H9 (cell line): ENCODE results near the gene RNF31. TPM values are rescaled to one million over a fixed set of nuclear protein-coding genes. Genes with fewer than 3 reads are reported as not detected.

ENCODE experiments used
- DNase-seq: peaks from one replicate; pipeline ENCODE4 v3.0.0-alpha.2; 2017
- H2AFZ ChIP-seq: one replicate; pipeline ENCODE4 v1.6.1; 2013; ENCODE audit warnings: mild to moderate bottlenecking, low read length, control low read depth, moderate library complexity
- H2AK5ac ChIP-seq: 2 replicates; pipeline ENCODE4 v1.6.1; 2013; ENCODE audit warnings: low read length, control low read depth, mixed read lengths; ENCODE audit not compliant: insufficient read length
- H2BK120ac ChIP-seq: one replicate; pipeline ENCODE4 v1.6.1; 2013; ENCODE audit warnings: low read depth, mild to moderate bottlenecking, low read length, control low read depth, inconsistent platforms; ENCODE audit not compliant: poor library complexity, severe bottlenecking
- H2BK12ac ChIP-seq: 2 replicates; pipeline ENCODE4 v1.6.1; 2013; ENCODE audit warnings: low read length, control low read depth, mixed read lengths, low read depth; ENCODE audit not compliant: insufficient read length
- H2BK15ac ChIP-seq: 2 replicates; pipeline ENCODE4 v1.6.1; 2013; ENCODE audit warnings: low read depth, low read length, control low read depth
- H2BK20ac ChIP-seq: one replicate; pipeline ENCODE4 v1.6.1; 2013; ENCODE audit warnings: low read depth, mild to moderate bottlenecking, low read length, control low read depth, inconsistent platforms; ENCODE audit not compliant: poor library complexity, severe bottlenecking
- H2BK5ac ChIP-seq: 2 replicates; pipeline ENCODE4 v1.6.1; 2013; ENCODE audit warnings: low read length, control low read depth, mixed read lengths; ENCODE audit not compliant: insufficient read length
- H3K14ac ChIP-seq: 2 replicates; pipeline ENCODE4 v1.6.1; 2013; ENCODE audit warnings: low read length, control low read depth; ENCODE audit not compliant: insufficient read depth
- H3K18ac ChIP-seq: 2 replicates; pipeline ENCODE4 v1.6.1; 2013; ENCODE audit warnings: low read depth, mild to moderate bottlenecking, mixed read lengths, low read length, control low read depth; ENCODE audit not compliant: insufficient read length
- H3K23ac ChIP-seq: 2 replicates; pipeline ENCODE4 v1.6.1; 2013; ENCODE audit warnings: low read length, control low read depth, mixed read lengths, low read depth; ENCODE audit not compliant: insufficient read length
- H3K23me2 ChIP-seq: 2 replicates; pipeline ENCODE4 v1.6.1; 2013; ENCODE audit warnings: low read depth, mild to moderate bottlenecking, mixed read lengths, low read length, control low read depth; ENCODE audit not compliant: insufficient read length, poor library complexity, severe bottlenecking
- H3K27ac ChIP-seq: 2 replicates; pipeline ENCODE4 v1.5.1; 2013; ENCODE audit warnings: low read length, control low read depth, mixed read lengths, low read depth; ENCODE audit not compliant: insufficient read length
- H3K27me3 ChIP-seq: 2 replicates; pipeline ENCODE4 v1.6.1; 2013; ENCODE audit warnings: low read length, control low read depth, inconsistent platforms; ENCODE audit not compliant: insufficient read depth
- H3K4ac ChIP-seq: 2 replicates; pipeline ENCODE4 v1.6.1; 2013; ENCODE audit warnings: low read depth, mild to moderate bottlenecking, control low read depth, inconsistent platforms, low read length, moderate library complexity
- H3K4me1 ChIP-seq: 2 replicates; pipeline ENCODE4 v1.6.1; 2013; ENCODE audit warnings: low read length, control low read depth, inconsistent platforms; ENCODE audit not compliant: insufficient read depth
- H3K4me2 ChIP-seq: 2 replicates; pipeline ENCODE4 v1.6.1; 2013; ENCODE audit warnings: low read length, control low read depth, mixed read lengths; ENCODE audit not compliant: insufficient read length, insufficient read depth
- H3K56ac ChIP-seq: 2 replicates; pipeline ENCODE4 v1.6.1; 2013; ENCODE audit warnings: low read depth, mild to moderate bottlenecking, mixed read lengths, low read length, control low read depth; ENCODE audit not compliant: insufficient read length
- H3K79me1 ChIP-seq: 2 replicates; pipeline ENCODE4 v1.6.1; 2013; ENCODE audit warnings: low read depth, mild to moderate bottlenecking, moderate library complexity, low read length, control low read depth, inconsistent platforms; ENCODE audit not compliant: insufficient read depth, poor library complexity, severe bottlenecking
- H3K79me2 ChIP-seq: 2 replicates; pipeline ENCODE4 v1.6.1; 2013; ENCODE audit warnings: low read length, control low read depth, inconsistent platforms; ENCODE audit not compliant: insufficient read depth
- H3K9ac ChIP-seq: 2 replicates; pipeline ENCODE4 v1.6.1; 2013; ENCODE audit warnings: low read length, control low read depth, mixed read lengths; ENCODE audit not compliant: insufficient read length; ENCODE audit errors: extremely low read depth
- H3K9me3 ChIP-seq: one replicate; pipeline ENCODE4 v1.6.1; 2013; ENCODE audit warnings: low read depth, low read length, inconsistent platforms; ENCODE audit not compliant: control insufficient read depth
- H3T11ph ChIP-seq: one replicate; pipeline ENCODE4 v1.6.1; 2013; ENCODE audit warnings: mild to moderate bottlenecking, low read length, control low read depth, inconsistent platforms
- H4K20me1 ChIP-seq: one replicate; pipeline ENCODE4 v1.6.1; 2013; ENCODE audit not compliant: control insufficient read depth, insufficient read length, insufficient read depth
- H4K5ac ChIP-seq: 2 replicates; pipeline ENCODE4 v1.6.1; 2013; ENCODE audit warnings: low read depth, mild to moderate bottlenecking, mixed read lengths, low read length, control low read depth; ENCODE audit not compliant: insufficient read length
- H4K8ac ChIP-seq: replicated peaks from 2 replicates; pipeline ENCODE4 v1.6.1; 2013; ENCODE audit warnings: low read length, control low read depth, mixed read lengths, low read depth; ENCODE audit not compliant: insufficient read length
- H4K91ac ChIP-seq: 2 replicates; pipeline ENCODE4 v1.6.1; 2013; ENCODE audit warnings: low read depth, mild to moderate bottlenecking, moderate library complexity, mixed read lengths, low read length, control low read depth; ENCODE audit not compliant: insufficient read length
- H3K27ac Mint-ChIP-seq, 3 experiments: 2 replicates in 2 of 3; 3 replicates in 1 of 3; pipeline ENCODE4 v1.8.0; 2020 to 2021; ENCODE audit warnings: mixed read lengths in 3 of 3, mild to moderate bottlenecking in 1 of 3, moderate library complexity in 1 of 3
- H3K27me3 Mint-ChIP-seq: 2 replicates; pipeline ENCODE4 v1.8.0; 2021; ENCODE audit warnings: low read depth, mild to moderate bottlenecking, moderate library complexity, mixed read lengths
- H3K36me3 Mint-ChIP-seq, 3 experiments: 2 replicates in 2 of 3; 3 replicates in 1 of 3; pipeline ENCODE4 v1.8.0; 2020 to 2021; ENCODE audit warnings: low read depth in 3 of 3, mixed read lengths in 3 of 3; ENCODE audit not compliant: insufficient read depth in 1 of 3
- H3K4me1 Mint-ChIP-seq, 2 experiments: 2 replicates each; pipeline ENCODE4 v1.8.0; 2020; ENCODE audit warnings: mixed read lengths in 2 of 2
- H3K4me3 Mint-ChIP-seq, 2 experiments: 2 replicates in 1 of 2; 3 replicates in 1 of 2; pipeline ENCODE4 v1.8.0; 2020 to 2021; ENCODE audit warnings: mild to moderate bottlenecking in 2 of 2, mixed read lengths in 2 of 2, moderate library complexity in 1 of 2
- H3K9me3 Mint-ChIP-seq, 2 experiments: 2 replicates in 1 of 2; 3 replicates in 1 of 2; pipeline ENCODE4 v1.8.0; 2020; ENCODE audit warnings: mild to moderate bottlenecking in 2 of 2, mixed read lengths in 2 of 2, moderate library complexity in 1 of 2
- WGBS: extraction: QIAGEN DNeasy Blood & Tissue Kit; methylation state at CpG from one replicate; pipeline ENCODE4 v1.1.7; 2013; ENCODE audit warnings: missing lambda C conversion rate, low lambda C conversion rate, mixed read lengths; ENCODE audit not compliant: insufficient read length; ENCODE audit errors: extremely low coverage; 5-methylcytosine and 5-hydroxymethylcytosine counted together
- total RNA-seq: library from RNA; stranded (reverse); gene quantifications from 2 replicates; pipeline ENCODE4 v1.2.1, GENCODE V29; 2021
- TF ChIP-seq, protein P1 (sequence below): fragments of 200-600 bp; sonication (generic); conservative IDR thresholded peaks from 3 replicates; pipeline ENCODE4 v1.8.0; 2021; ENCODE audit warnings: antibody characterized with exemption, mild to moderate bottlenecking

The RNF31 gene
- total RNA-seq, 1 experiment from 2014 or later: 87.3 TPM

DNA sequence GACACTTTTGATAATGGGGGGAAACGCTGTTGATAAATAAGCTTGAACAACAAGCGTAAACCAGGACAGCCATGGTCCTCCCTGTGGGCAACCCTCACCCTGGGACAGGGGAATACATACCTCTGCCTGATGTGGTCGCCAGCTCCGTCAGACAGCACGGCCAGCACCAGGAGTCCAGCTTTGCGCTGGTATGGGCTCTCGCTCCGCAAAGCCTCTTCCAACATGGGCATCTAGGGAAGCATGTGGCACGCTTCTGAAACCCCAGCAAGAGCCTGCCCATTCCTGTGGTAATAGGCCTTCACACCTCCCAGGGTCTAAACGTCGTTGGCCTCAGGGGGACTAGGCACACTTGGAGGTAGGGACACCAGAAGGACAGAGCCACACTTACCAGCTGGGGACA is 38.4 kb downstream of the RNF31 start:
- no CpG with 5 or more reads among the region's 11 CpGs for WGBS
- no peaks in the 10 kb centered on the region for H4K20me1 ChIP-seq
- no peak overlapping the region for H2BK12ac ChIP-seq
- no peak overlapping the region for H3K18ac ChIP-seq
- no peak for DNase-seq
- H3K9ac ChIP-seq: no peak overlapping the region
- H3K4me2 ChIP-seq: no peak overlapping the region
- TF ChIP-seq, protein P1, sequence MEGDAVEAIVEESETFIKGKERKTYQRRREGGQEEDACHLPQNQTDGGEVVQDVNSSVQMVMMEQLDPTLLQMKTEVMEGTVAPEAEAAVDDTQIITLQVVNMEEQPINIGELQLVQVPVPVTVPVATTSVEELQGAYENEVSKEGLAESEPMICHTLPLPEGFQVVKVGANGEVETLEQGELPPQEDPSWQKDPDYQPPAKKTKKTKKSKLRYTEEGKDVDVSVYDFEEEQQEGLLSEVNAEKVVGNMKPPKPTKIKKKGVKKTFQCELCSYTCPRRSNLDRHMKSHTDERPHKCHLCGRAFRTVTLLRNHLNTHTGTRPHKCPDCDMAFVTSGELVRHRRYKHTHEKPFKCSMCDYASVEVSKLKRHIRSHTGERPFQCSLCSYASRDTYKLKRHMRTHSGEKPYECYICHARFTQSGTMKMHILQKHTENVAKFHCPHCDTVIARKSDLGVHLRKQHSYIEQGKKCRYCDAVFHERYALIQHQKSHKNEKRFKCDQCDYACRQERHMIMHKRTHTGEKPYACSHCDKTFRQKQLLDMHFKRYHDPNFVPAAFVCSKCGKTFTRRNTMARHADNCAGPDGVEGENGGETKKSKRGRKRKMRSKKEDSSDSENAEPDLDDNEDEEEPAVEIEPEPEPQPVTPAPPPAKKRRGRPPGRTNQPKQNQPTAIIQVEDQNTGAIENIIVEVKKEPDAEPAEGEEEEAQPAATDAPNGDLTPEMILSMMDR: no peak
- no peak overlapping the region for H4K5ac ChIP-seq
- no peak overlapping the region for H2BK15ac ChIP-seq
- H2BK20ac ChIP-seq: no peak overlapping the region
- no peak overlapping the region for H4K91ac ChIP-seq
- H3K27ac ChIP-seq: no peak overlapping the region
- Mint-ChIP-seq H3K36me3 (peaks cover 31 to 80% (median 65%) of the 10 kb centered on the region in 3 experiments; a peak in 6 of 7 replicates), H3K4me1 (peaks cover 15% of the 10 kb centered on the region in 2 experiments), H3K27ac (no peak overlapping the region), H3K4me3 (no peak overlapping the region), H3K9me3 (no peaks in the 10 kb centered on the region), H3K27me3 (no peaks in the 10 kb centered on the region; the same call in 1 of the 2 replicates)
- no peaks in the 10 kb centered on the region for H3K79me2 ChIP-seq
- H3K23me2 ChIP-seq: no peaks in the 10 kb centered on the region
- no peak overlapping the region for H2BK120ac ChIP-seq
- H3K23ac ChIP-seq: no peak overlapping the region
- H3K56ac ChIP-seq: no peak overlapping the region
- H3K9me3 ChIP-seq: no peaks in the 10 kb centered on the region
- H3K27me3 ChIP-seq: no peaks in the 10 kb centered on the region
- no peak overlapping the region for H2BK5ac ChIP-seq
- H4K8ac ChIP-seq: no peak overlapping the region
- no peak overlapping the region for H3K4ac ChIP-seq
- H3T11ph ChIP-seq: no peak overlapping the region
- peaks cover 4% of the 10 kb centered on the region for H3K79me1 ChIP-seq
- no peak overlapping the region for H2AK5ac ChIP-seq
- no peak overlapping the region for H3K14ac ChIP-seq
- no peaks in the 10 kb centered on the region; the same call in 1 of the 2 replicates for H3K4me1 ChIP-seq
- no peak overlapping the region for H2AFZ ChIP-seq
